Endodermal cell (in vitro differentiated cells): Measurements from ENCODE around the gene SRGAP1. TPM values are rescaled to one million over a fixed set of nuclear protein-coding genes. Genes with fewer than 3 reads are reported as not detected.
A peak's percentile ranks its signal among the peaks of the same experiment; 100 is the strongest.

Experiments
- DNase-seq: peaks from one replicate; pipeline ENCODE4 v3.0.0-alpha.2; 2017
- H3K27ac ChIP-seq: 2 replicates; pipeline ENCODE4 v1.5.1; 2013; ENCODE audit warnings: mild to moderate bottlenecking, low read depth, low read length, moderate library complexity
- H3K27me3 ChIP-seq: 2 replicates; pipeline ENCODE4 v1.6.1; 2013; ENCODE audit warnings: mild to moderate bottlenecking, low read length, moderate library complexity; ENCODE audit not compliant: insufficient read depth, control insufficient read depth, poor library complexity, severe bottlenecking
- H3K36me3 ChIP-seq: 2 replicates; pipeline ENCODE4 v1.7.0; 2013; ENCODE audit warnings: mild to moderate bottlenecking, low read length, moderate library complexity; ENCODE audit not compliant: control insufficient read depth, insufficient read depth
- H3K4me1 ChIP-seq: one replicate; pipeline ENCODE4 v1.7.0; 2013; ENCODE audit warnings: low read length; ENCODE audit not compliant: control insufficient read depth, insufficient read depth
- H3K4me3 ChIP-seq: 2 replicates; pipeline ENCODE4 v1.5.1; 2013; ENCODE audit warnings: mild to moderate bottlenecking, low read length, moderate library complexity
- H3K9ac ChIP-seq: 2 replicates; pipeline ENCODE4 v1.6.1; 2013; ENCODE audit warnings: mild to moderate bottlenecking, low read length, moderate library complexity; ENCODE audit not compliant: poor library complexity, severe bottlenecking; ENCODE audit errors: extremely low read depth
- H3K9me3 ChIP-seq: 2 replicates; pipeline ENCODE4 v1.6.1; 2013; ENCODE audit warnings: mild to moderate bottlenecking, low read length, moderate library complexity; ENCODE audit not compliant: control insufficient read depth
- H3K27ac Mint-ChIP-seq: 2 replicates; pipeline ENCODE4 v1.8.0; 2020; ENCODE audit warnings: mixed read lengths
- H3K27me3 Mint-ChIP-seq: 2 replicates; pipeline ENCODE4 v1.8.0; 2021; ENCODE audit warnings: mild to moderate bottlenecking, mixed read lengths; ENCODE audit not compliant: insufficient read depth
- H3K36me3 Mint-ChIP-seq: 2 replicates; pipeline ENCODE4 v1.8.0; 2020; ENCODE audit warnings: low read depth, mixed read lengths
- H3K4me1 Mint-ChIP-seq: 2 replicates; pipeline ENCODE4 v1.8.0; 2020; ENCODE audit warnings: mixed read lengths
- H3K4me3 Mint-ChIP-seq: 2 replicates; pipeline ENCODE4 v1.8.0; 2020; ENCODE audit warnings: mild to moderate bottlenecking, moderate library complexity, mixed read lengths
- H3K9me3 Mint-ChIP-seq: 2 replicates; pipeline ENCODE4 v1.8.0; 2020; ENCODE audit warnings: mild to moderate bottlenecking, mixed read lengths
- CTCF ChIP-seq: fragments of 200-600 bp; sonication (generic); conservative IDR thresholded peaks from 2 replicates; pipeline ENCODE4 v1.5.0; 2021; ENCODE audit warnings: antibody characterized with exemption, mild to moderate bottlenecking
- WGBS, 2 experiments: methylation state at CpG; one replicate each; pipeline versions ENCODE4 v1.1.5 to v1.1.7; 2013; ENCODE audit warnings: missing lambda C conversion rate in 2 of 2, mixed read lengths in 1 of 2; ENCODE audit not compliant: insufficient coverage in 1 of 2, insufficient read length in 1 of 2; 5-methylcytosine and 5-hydroxymethylcytosine counted together
- total RNA-seq, 2 donors: library from RNA; stranded (reverse); fragmentation: NEBNext Ultra II Directional in 1 of 2; extraction: Animal tissue kit (Norgen Biotek cat#: 25700) in 1 of 2; gene quantifications; 2 replicates in 1 of 2; 3 replicates in 1 of 2; pipeline ENCODE4 v1.2.1, GENCODE V29; 2021

The SRGAP1 gene
- total RNA-seq, 2 donors from 2014 or later, result 10.6 to 13.4 TPM

DNA sequence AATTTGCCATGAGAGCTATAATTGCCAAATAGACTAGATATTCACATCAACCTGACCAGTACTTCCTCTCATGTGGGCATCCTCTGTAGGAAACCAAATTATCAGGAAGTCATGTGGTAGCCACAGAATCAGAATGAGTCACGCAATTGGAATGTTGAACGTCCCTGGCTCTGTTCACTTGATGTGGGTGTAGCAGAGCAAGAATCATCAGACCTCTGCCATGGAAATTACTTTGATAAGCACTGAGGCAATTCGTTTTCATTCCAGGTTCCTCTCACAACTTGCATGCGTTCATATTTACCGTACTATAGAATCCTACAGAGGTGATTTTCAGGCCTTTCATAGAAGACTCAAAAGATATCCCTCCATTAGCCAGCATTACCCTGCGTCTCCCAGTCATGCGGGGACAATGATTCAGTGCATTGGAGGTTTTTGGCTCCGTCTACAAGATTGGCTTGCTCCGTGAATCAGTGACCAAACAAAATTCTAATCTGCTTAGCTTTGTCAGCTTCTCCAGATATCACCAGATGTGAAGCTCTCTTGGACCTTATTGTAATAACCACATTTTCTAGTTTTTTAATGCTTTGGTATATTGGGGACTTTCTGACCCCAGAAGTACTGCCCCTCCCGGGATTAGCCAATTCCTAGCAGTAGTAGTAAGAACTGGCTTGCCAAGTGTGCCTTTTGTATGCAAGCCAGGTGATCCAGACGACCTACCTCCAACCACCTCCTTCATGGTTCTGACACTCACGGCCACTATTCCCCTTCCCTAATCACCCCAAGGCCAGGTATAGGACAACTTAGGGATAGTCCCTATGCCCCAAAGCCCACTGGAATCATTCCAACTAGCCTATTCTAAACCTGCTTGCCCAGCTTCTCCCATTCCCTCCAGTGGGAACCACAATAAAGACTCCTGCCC lies 244.2 kb downstream of the SRGAP1 start:
- 81 to 87% methylated on average over 10 to 12 of the region's 12 CpGs for WGBS, 2 experiments
- Histone ChIP-seq H3K27me3 (no peaks in the 10 kb centered on the region), H3K27ac (no peak overlapping the region), H3K4me1 (no peaks in the 10 kb centered on the region), H3K9ac (no peak overlapping the region), H3K4me3 (no peak overlapping the region), H3K9me3 (no peaks in the 10 kb centered on the region), H3K36me3 (no peaks in the 10 kb centered on the region)
- no peak overlapping the region for H3K4me3 Mint-ChIP-seq
- peak overlapping the region; percentile 71 for H3K27ac Mint-ChIP-seq
- H3K9me3 Mint-ChIP-seq, result no peaks in the 10 kb centered on the region
- no peak for TF ChIP-seq CTCF
- no peaks in the 10 kb centered on the region for H3K27me3 Mint-ChIP-seq
- peaks cover 11% of the 10 kb centered on the region for H3K4me1 Mint-ChIP-seq
- peak; percentile 80 for DNase-seq
- peaks cover 9% of the 10 kb centered on the region for H3K36me3 Mint-ChIP-seq

DNA sequence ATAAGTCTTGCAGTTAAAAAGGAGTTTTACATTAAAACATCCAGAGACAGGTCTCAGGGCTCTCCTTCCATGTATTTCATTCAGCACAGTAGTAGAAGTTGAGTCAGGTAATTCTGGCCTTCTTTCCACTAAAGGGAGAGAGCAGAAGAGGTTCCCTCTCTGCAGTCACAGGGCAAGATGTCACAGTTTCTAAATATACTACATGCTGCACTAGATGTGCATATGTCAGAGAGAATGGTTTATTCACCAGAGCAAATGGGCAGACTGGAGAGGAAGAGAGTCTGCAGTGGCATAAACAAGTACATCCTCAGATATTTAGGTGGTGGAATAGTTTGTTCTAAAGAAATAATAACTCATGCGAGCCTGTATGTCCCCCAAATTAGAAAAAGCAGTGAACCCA lies 245.5 kb downstream of the SRGAP1 start:
- H3K27me3 ChIP-seq, result no peaks in the 10 kb centered on the region
- H3K27me3 Mint-ChIP-seq, result no peaks in the 10 kb centered on the region
- H3K27ac Mint-ChIP-seq, result no peak overlapping the region
- H3K4me1 ChIP-seq, result no peaks in the 10 kb centered on the region
- WGBS, 2 experiments, result 90% methylated on average over 1 of the region's 1 CpG; no CpG with 5 or more reads in 1 of the 2 experiments
- H3K36me3 ChIP-seq, result no peaks in the 10 kb centered on the region
- peaks cover 11% of the 10 kb centered on the region for H3K4me1 Mint-ChIP-seq
- DNase-seq, result no peak
- H3K9me3 Mint-ChIP-seq, result no peaks in the 10 kb centered on the region
- peaks cover 9% of the 10 kb centered on the region for H3K36me3 Mint-ChIP-seq
- no peak overlapping the region for H3K9ac ChIP-seq
- H3K4me3 Mint-ChIP-seq, result no peak overlapping the region
- TF ChIP-seq CTCF, result no peak
- H3K4me3 ChIP-seq, result no peak overlapping the region
- H3K27ac ChIP-seq, result no peak overlapping the region
- H3K9me3 ChIP-seq, result no peaks in the 10 kb centered on the region

DNA sequence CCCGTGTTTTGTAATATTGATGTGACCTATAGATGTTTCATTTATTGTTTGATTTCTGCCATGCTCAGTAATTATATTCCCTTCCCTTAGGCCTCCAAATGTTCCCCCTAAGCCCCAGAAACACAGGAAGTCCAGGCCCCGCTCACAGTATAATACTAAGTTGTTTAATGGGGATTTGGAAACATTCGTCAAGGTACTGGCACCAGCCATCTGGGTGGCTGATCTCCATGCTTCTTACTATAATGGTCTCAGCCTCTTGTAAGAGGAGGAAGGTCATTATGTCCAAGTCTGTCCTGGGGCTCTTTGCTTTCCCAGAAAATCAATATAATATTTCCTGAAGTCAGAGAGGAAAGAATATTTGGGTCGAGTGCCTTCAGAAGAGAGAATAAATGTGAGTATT lies 246.7 kb downstream of the SRGAP1 start:
- H3K4me3 Mint-ChIP-seq, result no peak overlapping the region
- Histone ChIP-seq H3K4me1 (no peaks in the 10 kb centered on the region), H3K27ac (no peak overlapping the region), H3K9ac (no peak overlapping the region), H3K27me3 (no peaks in the 10 kb centered on the region), H3K9me3 (no peaks in the 10 kb centered on the region), H3K36me3 (no peaks in the 10 kb centered on the region), H3K4me3 (no peak overlapping the region)
- DNase-seq, result no peak
- TF ChIP-seq CTCF, result no peak
- peaks cover 9% of the 10 kb centered on the region for H3K36me3 Mint-ChIP-seq
- 91% methylated on average over 4 of the region's 4 CpGs; no CpG with 5 or more reads in 1 of the 2 experiments for WGBS, 2 experiments
- peaks cover 11% of the 10 kb centered on the region for H3K4me1 Mint-ChIP-seq
- H3K27ac Mint-ChIP-seq, result peak overlapping the region; percentile 58
- H3K9me3 Mint-ChIP-seq, result no peaks in the 10 kb centered on the region
- H3K27me3 Mint-ChIP-seq, result no peaks in the 10 kb centered on the region
